ENCODE results near the gene WDR70.

GRCh38 chr5:37641933-37642332 lies 262.8 kb downstream of the WDR70 start:
- no peak for TF ChIP-seq FOXJ3 (CRISPR knock-in tag; IDR thresholded peaks at IDR 0.05)
- no peak for TF ChIP-seq GABPA (IDR thresholded peaks at IDR 0.05; ENCODE audit: low read depth)
